CD4-positive, alpha-beta T cell (primary cell): Measurements from ENCODE around the gene FOXD3. TPM values are rescaled to one million over a fixed set of nuclear protein-coding genes. Genes with fewer than 3 reads are reported as not detected.

ENCODE experiments used
- ATAC-seq: fragments of 200-7000 bp; cut with Tn5 transposase; one replicate; pipeline ENCODE4 v1.10.0; 2022; ENCODE audit warnings: mild to moderate bottlenecking; ENCODE audit not compliant: poor library complexity
- CTCF ChIA-PET: fragments of 350-600 bp; sonication (Branson Sonifier 250); formaldehyde crosslinking; loops from one replicate; lab custom pipeline; 2021; ENCODE audit warnings: antibody characterized with exemption, inconsistent platforms; lab: Charles Lee
- POLR2A ChIA-PET: fragments of 350-600 bp; sonication (Branson Sonifier 250); formaldehyde crosslinking; loops from one replicate; lab custom pipeline; 2021; ENCODE audit warnings: antibody characterized with exemption, inconsistent platforms; lab: Charles Lee
- DNase-seq, 14 experiments: peaks; one replicate each; pipeline ENCODE4 v3.0.0-alpha.2; 2013 to 2020; ENCODE audit warnings: mixed read lengths in 2 of 14
- H3K27ac ChIP-seq, 2 donors: one replicate each; pipeline versions ENCODE4 v1.5.1 to v1.7.0; 2013; ENCODE audit warnings: low read length in 2 of 2, low read depth in 1 of 2, mild to moderate bottlenecking in 1 of 2
- H3K27me3 ChIP-seq, 2 experiments: 1 replicate in 1 of 2; 2 replicates in 1 of 2; pipeline versions ENCODE4 v1.6.1 to v1.7.0; 2013; ENCODE audit warnings: low read length in 2 of 2, control low read depth in 1 of 2, mild to moderate bottlenecking in 1 of 2, moderate library complexity in 1 of 2; ENCODE audit not compliant: insufficient read depth in 2 of 2, control insufficient read depth in 1 of 2
- H3K36me3 ChIP-seq: one replicate; pipeline ENCODE4 v1.6.1; 2013; ENCODE audit warnings: low read length, control low read depth; ENCODE audit not compliant: insufficient read depth
- H3K4me1 ChIP-seq: one replicate; pipeline ENCODE4 v1.6.1; 2013; ENCODE audit warnings: low read length, control low read depth; ENCODE audit not compliant: insufficient read depth
- H3K4me3 ChIP-seq: one replicate; pipeline ENCODE4 v1.5.1; 2013; ENCODE audit warnings: mild to moderate bottlenecking, low read length, moderate library complexity
- H3K9me3 ChIP-seq, 2 experiments: 1 replicate in 1 of 2; 2 replicates in 1 of 2; pipeline versions ENCODE4 v1.6.1 to v1.7.0; 2013; ENCODE audit warnings: low read length in 2 of 2, mild to moderate bottlenecking in 2 of 2, control low read depth in 1 of 2, moderate library complexity in 1 of 2; ENCODE audit not compliant: control insufficient read depth in 1 of 2, insufficient read depth in 1 of 2
- H3K27ac Mint-ChIP-seq: one replicate; pipeline ENCODE4 v1.8.0; 2020; ENCODE audit warnings: mixed read lengths
- H3K27me3 Mint-ChIP-seq: one replicate; pipeline ENCODE4 v1.8.0; 2021; ENCODE audit warnings: mixed read lengths
- H3K36me3 Mint-ChIP-seq: one replicate; pipeline ENCODE4 v1.8.0; 2021; ENCODE audit warnings: low read depth, mixed read lengths
- H3K4me1 Mint-ChIP-seq: one replicate; pipeline ENCODE4 v1.8.0; 2021; ENCODE audit warnings: low read depth, mixed read lengths
- H3K4me3 Mint-ChIP-seq: one replicate; pipeline ENCODE4 v1.8.0; 2020; ENCODE audit warnings: mild to moderate bottlenecking, mixed read lengths
- H3K9me3 Mint-ChIP-seq: one replicate; pipeline ENCODE4 v1.8.0; 2020; ENCODE audit warnings: mixed read lengths
- CTCF ChIP-seq: fragments of 200-600 bp; IDR thresholded peaks from one replicate; pipeline ENCODE4 v1.8.0; 2022; ENCODE audit warnings: antibody characterized with exemption, mild to moderate bottlenecking
- intact Hi-C, 2 experiments: fragments of 100-400 bp; cut with DNase I in 1 of 2; cut with micrococcal nuclease in 1 of 2; formaldehyde crosslinking; loops; one replicate each; pipeline versions ENCODE4 v1.15.1 to v1.9.0; 2023 to 2025; cut with DNase I, micrococcal nuclease
- total RNA-seq, 174 experiments: library from RNA in 2 of 174; stranded (reverse) in 2 of 174; gene quantifications; one replicate each; pipeline ENCODE4 v1.2.3 and lab custom pipeline; 2021 to 2026

The FOXD3 gene
- total RNA-seq, 2 experiments from 2014 or later = not detected

GRCh38 chr1:63316598-63316983 lies 5.8 kb upstream of the FOXD3 start:
- peak in 1 of 14 experiments; percentile 6 for DNase-seq
- POLR2A ChIA-PET = no interaction called here
- peaks cover 86% of the 10 kb centered on the region for H3K27me3 Mint-ChIP-seq

GRCh38 chr1:63316984-63317816 lies 5.2 kb upstream of the FOXD3 start:
- Mint-ChIP-seq H3K36me3 (peaks cover 7% of the 10 kb centered on the region), H3K27me3 (peaks cover 89% of the 10 kb centered on the region), H3K9me3 (peaks cover 3% of the 10 kb centered on the region), H3K4me1 (peaks cover 42% of the 10 kb centered on the region), H3K27ac (no peak overlapping the region), H3K4me3 (peak overlapping the region; percentile 47)
- Histone ChIP-seq H3K27ac (no peak overlapping the region), H3K9me3 (peaks cover 24 to 56% of the 10 kb centered on the region in 2 experiments), H3K27me3 (peaks cover 73 to 79% of the 10 kb centered on the region in 2 experiments), H3K36me3 (no peaks in the 10 kb centered on the region), H3K4me3 (peak overlapping the region; percentile 29), H3K4me1 (peaks cover 44% of the 10 kb centered on the region)
- peak; percentile 44 for ATAC-seq
- peak; percentile 41 for TF ChIP-seq CTCF
- intact Hi-C loops = no loop called here
- CTCF ChIA-PET = interaction anchor here (0.7 to 1.2 kb wide), 2 partner anchors 9 to 124 kb away, joined by 3 to 4 read pairs; no protein-coding TSS in a partner anchor
- POLR2A ChIA-PET = no interaction called here
- peak in 9 of 14 experiments; percentile 10 to 69 (median 34) for DNase-seq

More at GRCh38 chr1:63316598-63316983, 5.8 kb upstream of the FOXD3 start:
- Histone ChIP-seq H3K9me3 (peaks cover 22 to 51% of the 10 kb centered on the region in 2 experiments), H3K27ac (no peak overlapping the region), H3K36me3 (no peaks in the 10 kb centered on the region), H3K4me3 (no peak overlapping the region), H3K27me3 (peaks cover 68 to 73% of the 10 kb centered on the region in 2 experiments), H3K4me1 (peaks cover 38% of the 10 kb centered on the region)
- Mint-ChIP-seq H3K4me1 (peaks cover 37% of the 10 kb centered on the region), H3K4me3 (peak overlapping the region; percentile 25), H3K36me3 (peaks cover 3% of the 10 kb centered on the region), H3K27ac (no peak overlapping the region), H3K9me3 (peaks cover 3% of the 10 kb centered on the region)
- ATAC-seq = no peak
- no peak for TF ChIP-seq CTCF
- CTCF ChIA-PET = interaction anchor here (0.7 to 1.2 kb wide), 2 partner anchors 10 to 124 kb away, joined by 3 to 4 read pairs; no protein-coding TSS in a partner anchor
- intact Hi-C loops = no loop called here

- POLR2A ChIA-PET = no interaction called here
- no peak for TF ChIP-seq CTCF
- ATAC-seq (no peak), DNase-seq (peak in 1 of 14 experiments; percentile 2)
- Mint-ChIP-seq H3K4me1 (peaks cover 42% of the 10 kb centered on the region), H3K36me3 (peaks cover 7% of the 10 kb centered on the region), H3K27ac (no peak overlapping the region), H3K27me3 (peaks cover 87% of the 10 kb centered on the region), H3K4me3 (peak overlapping the region; percentile 47), H3K9me3 (peaks cover 3% of the 10 kb centered on the region)
- Histone ChIP-seq H3K4me1 (peaks cover 50% of the 10 kb centered on the region), H3K36me3 (no peaks in the 10 kb centered on the region), H3K9me3 (peaks cover 24 to 59% of the 10 kb centered on the region in 2 experiments), H3K27ac (no peak overlapping the region), H3K4me3 (no peak overlapping the region), H3K27me3 (peaks cover 76 to 85% of the 10 kb centered on the region in 2 experiments)
- CTCF ChIA-PET = no interaction called here
- intact Hi-C loops = loop anchor here in 1 of 2 experiments (1.0 kb wide), 1 partner anchor 9 kb away; no protein-coding TSS in a partner anchor
Observed at GRCh38 chr1:63317817-63318152, 4.6 kb upstream of the FOXD3 start.
